Non-pigmented ciliary epithelial cell (primary cell): ENCODE results near the gene PALLD.

ENCODE experiments used
- DNase-seq: peaks from one replicate; pipeline ENCODE4 v3.0.0-alpha.2; 2010; ENCODE audit warnings: low read depth

PALLD gene

DNA sequence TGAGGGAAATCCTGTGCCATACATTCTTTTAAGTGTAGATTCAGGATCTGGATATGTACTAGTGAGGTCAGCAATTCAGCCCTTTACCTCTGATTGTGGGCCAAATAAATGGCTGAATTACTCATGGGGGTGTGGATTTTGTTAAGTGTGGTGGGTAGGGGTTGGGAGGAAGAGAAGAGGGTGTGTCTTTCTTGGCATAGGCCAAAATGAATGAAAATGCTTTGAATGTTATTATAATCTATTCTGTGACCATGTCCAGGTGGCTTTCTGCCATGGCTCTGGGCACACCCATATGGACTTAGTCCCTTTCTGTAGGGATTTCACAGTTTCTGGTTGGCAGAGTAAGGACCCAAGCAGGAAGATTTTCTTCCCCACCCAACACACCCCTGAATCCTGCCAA lies 268.9 kb downstream of the PALLD start:
- DNase-seq = no peak

DNA sequence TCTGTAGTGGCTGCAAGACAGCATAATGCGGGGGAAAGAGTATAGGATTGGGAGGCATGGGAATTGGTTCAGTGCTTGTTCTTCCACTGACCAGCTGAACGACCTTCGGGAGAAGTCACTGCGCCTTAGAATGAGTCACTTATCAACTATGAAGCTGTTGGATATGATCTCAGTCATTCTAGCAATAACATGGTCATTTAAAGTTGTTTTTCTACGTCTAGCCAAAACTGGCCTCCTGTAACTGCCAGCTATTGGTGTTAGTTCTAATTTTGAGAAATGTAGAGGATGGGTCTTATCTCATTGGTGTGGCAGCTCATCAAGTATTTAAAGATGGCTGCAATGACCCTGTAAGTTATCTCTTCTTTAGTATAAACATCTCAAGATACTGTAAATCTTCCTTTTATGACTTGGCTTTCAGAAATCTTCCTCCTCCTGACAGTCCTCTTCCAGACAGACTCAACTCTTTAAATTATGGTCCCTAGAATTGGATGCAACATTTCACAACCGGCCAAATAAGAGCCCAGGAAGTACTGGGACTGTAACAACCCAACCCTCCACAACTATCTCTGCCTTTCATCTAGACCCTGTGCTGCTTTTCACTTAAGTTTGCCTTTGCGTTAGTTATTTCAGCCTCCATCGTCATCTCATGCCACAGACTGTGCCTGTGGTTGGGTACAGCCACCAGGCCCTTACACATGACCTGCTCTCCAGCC lies 269.9 kb downstream of the PALLD start:
- no peak for DNase-seq

- no peak for DNase-seq
These were observed 272.6 kb downstream of the PALLD start for GRCh38 chr4:168769416-168769815.

DNA sequence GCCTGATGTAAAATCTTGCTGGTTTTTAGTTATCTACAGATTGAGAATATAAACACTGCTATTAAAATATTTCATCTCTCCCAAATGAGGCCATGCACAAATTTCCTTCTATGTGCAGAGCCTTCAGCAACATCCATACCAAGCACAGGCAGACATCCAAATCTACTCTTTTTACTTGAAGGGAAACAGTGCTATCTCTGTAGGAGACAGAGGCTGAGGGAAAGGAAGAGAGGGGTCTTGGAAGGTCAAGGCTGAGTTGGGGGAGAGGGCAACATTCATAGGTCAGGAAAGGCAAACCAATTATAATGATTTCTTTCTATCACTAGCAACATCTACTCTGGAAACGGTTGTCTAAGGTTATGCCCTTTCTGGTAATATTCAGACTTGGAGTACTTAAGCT lies 273.0 kb downstream of the PALLD start:
- no peak for DNase-seq

- DNase-seq = no peak
These were observed 274.4 kb downstream of the PALLD start for GRCh38 chr4:168771251-168771650.

DNA sequence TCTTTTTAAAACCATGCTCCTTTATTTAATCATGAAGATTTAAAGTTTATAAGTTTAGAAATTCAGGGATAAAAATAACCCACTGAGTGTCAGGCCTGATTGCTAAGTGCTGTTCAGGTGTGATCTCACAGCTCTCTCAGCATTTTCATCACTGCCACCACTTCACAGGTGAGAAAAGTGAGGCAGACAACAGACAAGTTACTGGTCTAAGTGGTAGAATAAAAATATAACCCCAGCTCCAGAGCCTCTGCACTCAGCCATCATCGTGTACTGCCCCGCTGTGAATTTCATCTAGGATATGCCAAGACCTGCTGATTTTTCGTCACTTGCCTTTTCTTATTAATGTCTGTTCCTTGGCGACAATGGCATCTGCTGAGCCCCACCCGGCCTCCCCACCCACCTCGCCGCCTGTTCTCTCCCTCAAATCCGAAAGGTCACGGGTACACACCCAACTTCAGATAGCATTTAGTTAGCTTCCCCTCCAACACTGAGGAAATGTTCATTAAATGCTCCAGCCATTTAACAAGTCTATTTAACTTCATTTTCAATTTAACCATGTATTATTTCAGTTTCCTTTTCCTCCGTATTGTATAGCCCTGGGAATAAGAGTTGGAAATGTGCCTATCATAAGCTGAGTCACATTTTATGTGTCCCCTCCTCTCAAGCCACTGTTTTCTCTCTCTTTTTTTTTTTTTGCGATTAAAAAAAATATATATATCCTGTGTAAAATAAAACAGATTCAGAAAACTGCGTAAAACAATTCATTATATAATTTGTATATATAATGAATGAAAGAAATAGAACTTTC lies 276.7 kb downstream of the PALLD start:
- no peak for DNase-seq

- no peak for DNase-seq
These were observed 279.5 kb downstream of the PALLD start for GRCh38 chr4:168776382-168776781.

DNA sequence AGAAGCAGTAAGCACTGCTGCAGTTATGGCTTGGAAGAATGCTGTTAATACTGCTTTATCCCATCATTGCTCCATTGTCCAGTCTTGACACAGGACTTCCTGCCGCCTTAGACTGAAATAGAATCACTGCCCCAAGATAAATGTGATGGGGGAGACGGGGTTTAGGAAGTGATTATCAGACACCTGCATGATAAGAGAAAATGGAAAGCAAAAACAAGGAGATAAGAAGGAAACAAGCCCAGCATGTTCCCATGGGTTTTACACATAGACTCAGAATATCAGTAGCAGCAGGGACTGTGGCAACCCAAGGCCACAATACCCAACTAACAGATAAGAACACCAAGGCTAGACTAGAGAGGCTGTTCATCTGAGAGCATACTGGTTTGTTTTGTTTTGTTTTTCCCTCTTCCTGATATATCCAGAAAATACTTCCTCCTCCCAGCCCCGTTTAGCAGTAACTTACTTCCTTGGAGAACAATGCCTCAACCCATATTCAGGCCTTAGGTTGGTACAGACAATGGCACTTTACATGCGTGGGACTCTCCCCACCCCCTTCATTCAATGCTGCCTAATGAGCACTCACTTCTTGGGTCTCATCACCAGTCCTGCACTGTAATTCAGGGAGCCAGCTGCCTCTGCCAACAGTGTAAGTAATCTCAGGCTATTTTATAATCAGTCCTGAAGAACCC lies 280.6 kb downstream of the PALLD start:
- no peak for DNase-seq

- DNase-seq = no peak
These were observed 284.5 kb downstream of the PALLD start for GRCh38 chr4:168781341-168781740.

DNA sequence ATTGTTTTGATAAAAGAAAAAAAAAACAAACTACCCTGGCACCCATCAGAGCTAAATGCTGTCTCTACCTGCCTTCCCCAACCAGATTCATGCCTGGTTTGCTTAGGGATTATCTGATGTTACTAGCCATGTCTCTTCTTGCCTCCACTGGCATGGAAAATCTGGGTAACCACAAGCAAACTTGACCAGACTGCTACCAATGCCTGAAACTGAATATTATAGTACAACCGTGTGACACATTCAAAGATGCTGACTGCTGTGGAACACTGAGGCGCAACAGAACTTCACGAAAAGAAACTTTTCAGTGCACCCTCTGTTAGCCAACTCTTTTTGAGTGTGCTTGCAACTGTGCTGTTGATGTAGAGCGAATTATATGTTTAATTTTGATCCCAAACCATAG lies 285.1 kb downstream of the PALLD start:
- DNase-seq = no peak

DNA sequence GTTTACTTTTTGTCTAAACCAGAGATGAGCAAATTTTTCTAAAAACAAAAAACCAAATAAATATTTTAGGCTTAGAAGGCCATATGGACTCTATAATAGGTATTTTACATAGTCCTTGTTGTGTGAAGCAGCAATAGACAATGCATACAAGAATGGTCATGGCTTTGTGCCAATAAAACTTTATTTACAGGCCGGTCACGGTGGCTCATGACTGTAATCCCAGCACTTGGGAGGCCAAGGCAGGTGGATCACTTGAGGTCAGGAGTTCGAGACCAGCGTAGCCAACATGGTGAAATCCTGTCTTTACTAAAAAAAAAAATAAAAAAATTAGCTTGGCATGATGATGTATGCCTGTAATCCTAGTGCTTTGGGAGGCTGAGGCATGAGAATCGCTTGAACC lies 285.6 kb downstream of the PALLD start:
- DNase-seq = no peak

GRCh38 chr4:168784786-168785461 lies 288.1 kb downstream of the PALLD start:
- no peak for DNase-seq

GRCh38 chr4:168787334-168787733 lies 290.5 kb downstream of the PALLD start:
- no peak for DNase-seq

GRCh38 chr4:168787801-168788595 lies 291.1 kb downstream of the PALLD start:
- DNase-seq = no peak

DNA sequence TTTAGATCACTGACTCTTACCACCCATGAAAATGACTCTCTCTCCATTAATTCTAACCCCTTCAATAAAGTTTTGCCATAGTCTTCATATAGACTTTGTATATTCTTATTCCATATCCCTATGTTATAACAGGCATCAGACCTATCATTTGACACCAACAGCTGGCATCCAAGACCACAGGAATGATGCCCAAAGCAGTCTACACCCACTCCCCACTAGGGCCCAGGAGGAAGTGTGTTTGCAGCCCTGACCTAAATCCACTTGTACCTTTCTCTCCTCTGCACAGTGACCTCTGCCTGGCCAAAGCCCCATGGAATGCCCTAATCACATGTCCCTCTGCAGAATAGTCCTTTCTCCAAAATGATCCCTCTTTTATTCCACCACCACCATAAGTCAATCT lies 294.0 kb downstream of the PALLD start:
- DNase-seq = no peak

- DNase-seq = no peak
These were observed 294.5 kb downstream of the PALLD start for GRCh38 chr4:168791376-168791775.

DNA sequence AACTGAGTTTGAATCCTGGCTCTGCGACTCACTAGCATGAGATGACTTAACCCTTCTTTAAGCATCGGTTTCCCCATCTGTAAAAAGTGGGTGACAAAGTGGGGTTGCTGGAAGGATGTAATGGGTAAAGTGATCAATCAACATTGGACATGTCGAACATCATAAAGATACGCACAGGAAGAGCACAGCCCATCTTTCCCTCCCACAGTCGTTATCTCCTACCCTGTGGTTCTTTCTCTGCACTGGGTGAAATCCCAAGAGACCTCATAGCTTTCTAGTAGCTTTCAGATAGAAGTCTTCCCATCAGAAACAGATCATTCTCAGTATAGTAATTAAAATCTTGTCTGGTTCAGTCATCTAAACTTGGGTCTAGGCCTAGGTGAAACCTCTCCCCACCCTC lies 296.7 kb downstream of the PALLD start:
- DNase-seq = no peak

GRCh38 chr4:168794092-168794707 lies 297.3 kb downstream of the PALLD start:
- DNase-seq = no peak

DNA sequence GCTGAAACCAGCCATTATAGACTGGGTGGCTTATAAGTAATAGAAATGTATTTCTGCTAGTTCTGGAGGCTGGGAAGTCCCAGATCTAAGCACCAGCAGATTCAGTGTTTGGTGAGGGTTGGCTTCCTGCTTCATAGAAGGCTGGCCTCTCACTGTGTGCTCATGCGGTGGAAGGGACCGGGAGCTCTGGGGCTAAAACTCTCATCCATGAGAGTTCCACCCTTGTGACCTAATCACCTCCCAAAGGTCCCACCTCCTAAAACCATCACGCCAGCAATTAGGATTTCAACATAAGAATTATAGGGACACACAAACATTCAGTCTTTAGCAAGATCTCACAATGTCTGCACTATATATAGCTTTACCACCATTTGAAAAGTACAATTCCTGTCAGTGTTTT lies 298.0 kb downstream of the PALLD start:
- no peak for DNase-seq

DNA sequence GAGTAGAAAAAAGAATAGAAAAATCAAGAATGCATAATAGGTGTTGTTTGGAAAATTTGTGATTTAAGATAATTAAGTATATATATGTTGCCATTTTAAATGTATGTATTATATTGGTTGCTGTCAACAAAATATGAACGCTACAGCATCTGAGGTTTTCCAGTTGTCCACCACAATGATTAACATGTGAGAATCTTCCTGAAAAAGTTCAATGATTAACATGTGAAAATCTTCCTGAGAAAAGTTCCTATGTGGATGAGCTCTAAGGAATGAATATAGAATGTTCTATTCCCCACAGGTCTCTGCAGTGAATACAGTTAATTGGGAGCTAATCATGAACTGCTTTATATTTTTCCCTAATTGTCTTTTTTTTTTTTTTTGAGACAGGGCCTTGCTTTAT lies 298.5 kb downstream of the PALLD start:
- no peak for DNase-seq
